Left lung (tissue), 10 donors: Measurements from ENCODE around the gene HTRA1. TPM values are rescaled to one million over a fixed set of nuclear protein-coding genes. Genes with fewer than 3 reads are reported as not detected.
A peak's percentile ranks its signal among the peaks of the same experiment; 100 is the strongest.

Experiments used
- ATAC-seq: fragments of 200-7000 bp; cut with Tn5 transposase; one replicate; pipeline ENCODE4 v1.9.1; 2020; ENCODE audit warnings: moderate library complexity
- DNase-seq, 4 donors: peaks; one replicate each; pipeline ENCODE4 v3.0.0-alpha.2; 2013 to 2020
- H3K27ac ChIP-seq, 2 donors: fragments of 200-600 bp; sonication (generic) in 1 of 2; one replicate each; pipeline versions ENCODE4 v1.5.0 to v1.8.0; 2020 to 2021
- H3K27me3 ChIP-seq, 2 donors: fragments of 200-600 bp; sonication (generic) in 1 of 2; one replicate each; pipeline versions ENCODE4 v1.5.0 to v1.8.0; 2020 to 2021
- H3K36me3 ChIP-seq, 2 donors: fragments of 200-600 bp; sonication (generic) in 1 of 2; one replicate each; pipeline versions ENCODE4 v1.5.0 to v1.8.0; 2020 to 2021
- H3K4me1 ChIP-seq, 2 donors: fragments of 200-600 bp; one replicate each; pipeline ENCODE4 v1.8.0; 2021
- H3K4me3 ChIP-seq, 2 donors: fragments of 200-600 bp; sonication (generic) in 1 of 2; one replicate each; pipeline versions ENCODE4 v1.5.0 to v1.8.0; 2020 to 2021; ENCODE audit warnings: mild to moderate bottlenecking in 1 of 2
- H3K9me3 ChIP-seq, 2 donors: fragments of 200-600 bp; sonication (generic) in 1 of 2; one replicate each; pipeline versions ENCODE4 v1.5.0 to v1.8.0; 2020 to 2021
- CTCF ChIP-seq, 2 donors: fragments of 200-600 bp; sonication (generic) in 1 of 2; IDR thresholded peaks; one replicate each; pipeline versions ENCODE4 v1.5.0 to v1.8.0; 2021; ENCODE audit warnings: antibody characterized with exemption in 2 of 2
- intact Hi-C, 2 donors: fragments of 100-400 bp; cut with DNase I; formaldehyde crosslinking; loops; one replicate each; pipeline versions ENCODE4 v1.11.2 to v1.14.2; 2022
- polyA plus RNA-seq, 6 donors: library from polyadenylated mRNA; unstranded; fragments of 120-200 nt; gene quantifications; one replicate each; pipeline ENCODE4 v1.2.1, GENCODE V29; 2013; ENCODE audit not compliant: insufficient read length in 6 of 6
- total RNA-seq, 2 donors: library from RNA; stranded (reverse); fragmentation: NEBNext Ultra II Directional; extraction: Animal tissue kit (Norgen Biotek cat#: 25700); gene quantifications; one replicate each; pipeline ENCODE4 v1.2.1, GENCODE V29; 2021
- donor health status: DM: no; HTN: yes; CAD: no.
- donor health status: DM: no; HTN: no; CAD: no.

Gene HTRA1
- total and polyA plus RNA-seq, 8 donors, result 51.3 to 124 (median 73.0) TPM

GRCh38 chr10:122531939-122532338, 70.6 kb downstream of the HTRA1 start:
- H3K27me3 ChIP-seq, result no peaks in the 10 kb centered on the region
- TF ChIP-seq CTCF (IDR thresholded peaks at IDR 0.05), result no peak
- no peaks in the 10 kb centered on the region for H3K36me3 ChIP-seq
- peak in 2 of 4 donors; percentile 27 to 58 for DNase-seq
- no peak overlapping the region for H3K4me3 ChIP-seq
- intact Hi-C loops, result no loop called here
- H3K27ac ChIP-seq, result peak overlapping the region in 1 of 2 donors; percentile 59
- ATAC-seq, result peak; percentile 85
- no peaks in the 10 kb centered on the region for H3K9me3 ChIP-seq
- peaks cover 0 to 5% of the 10 kb centered on the region in 2 donors for H3K4me1 ChIP-seq

- peak; percentile 14 for ATAC-seq
- TF ChIP-seq CTCF (IDR thresholded peaks at IDR 0.05), result no peak
- intact Hi-C loops, result no loop called here
Measured at GRCh38 chr10:122532601-122533296, 71.4 kb downstream of the HTRA1 start.

GRCh38 chr10:122537545-122537944, 76.2 kb downstream of the HTRA1 start:
- H3K36me3 ChIP-seq, result no peaks in the 10 kb centered on the region
- TF ChIP-seq CTCF (IDR thresholded peaks at IDR 0.05), result no peak
- intact Hi-C loops, result no loop called here
- ATAC-seq (no peak), DNase-seq (no peak)
- no peak overlapping the region for H3K27ac ChIP-seq
- H3K4me1 ChIP-seq, result peaks cover 6 to 11% of the 10 kb centered on the region in 2 donors
- no peaks in the 10 kb centered on the region for H3K9me3 ChIP-seq
- no peak overlapping the region for H3K4me3 ChIP-seq
- no peaks in the 10 kb centered on the region for H3K27me3 ChIP-seq

More at GRCh38 chr10:122532601-122533296, 71.4 kb downstream of the HTRA1 start:
- H3K27me3 ChIP-seq, result no peaks in the 10 kb centered on the region
- no peaks in the 10 kb centered on the region for H3K36me3 ChIP-seq
- H3K9me3 ChIP-seq, result no peaks in the 10 kb centered on the region
- no peak for DNase-seq
- H3K27ac ChIP-seq, result no peak overlapping the region
- H3K4me1 ChIP-seq, result peaks cover 0 to 5% of the 10 kb centered on the region in 2 donors
- no peak overlapping the region for H3K4me3 ChIP-seq

- H3K27ac ChIP-seq, result peak overlapping the region in 1 of 2 donors; percentile 29
- intact Hi-C loops, result no loop called here
- no peaks in the 10 kb centered on the region for H3K9me3 ChIP-seq
- H3K4me3 ChIP-seq, result no peak overlapping the region
- DNase-seq, result no peak
- ATAC-seq, result peak; percentile 18
- no peak for TF ChIP-seq CTCF (IDR thresholded peaks at IDR 0.05)
- no peaks in the 10 kb centered on the region for H3K36me3 ChIP-seq
- H3K27me3 ChIP-seq, result no peaks in the 10 kb centered on the region
- H3K4me1 ChIP-seq, result peaks cover 6 to 11% of the 10 kb centered on the region in 2 donors
Measured at GRCh38 chr10:122541541-122542002, 80.2 kb downstream of the HTRA1 start.

GRCh38 chr10:122543676-122544445, 82.5 kb downstream of the HTRA1 start:
- intact Hi-C loops, result no loop called here
- Histone ChIP-seq H3K36me3 (no peaks in the 10 kb centered on the region), H3K27me3 (no peaks in the 10 kb centered on the region), H3K9me3 (no peaks in the 10 kb centered on the region), H3K27ac (no peak overlapping the region), H3K4me3 (no peak overlapping the region), H3K4me1 (peaks cover 6 to 11% of the 10 kb centered on the region in 2 donors)
- no peak for ATAC-seq
- TF ChIP-seq CTCF (IDR thresholded peaks at IDR 0.05), result no peak
- no peak for DNase-seq
